DOHH2 (cell line): ENCODE data around the gene KMT2A.

Experiments
- H3F3A ChIP-seq: fragments of 200-600 bp; sonication (generic), shearing (Covaris generic); 2 replicates; pipeline ENCODE4 v1.6.0; 2016; ENCODE audit warnings: antibody characterized with exemption, mild to moderate bottlenecking; ENCODE audit not compliant: control insufficient read depth, insufficient read depth
- H3K27ac ChIP-seq: fragments of 200-600 bp; sonication (generic); 2 replicates; pipeline ENCODE4 v1.5.1; 2014; ENCODE audit warnings: low read depth, mild to moderate bottlenecking, low read length, moderate library complexity
- H3K27me3 ChIP-seq: fragments of 200-600 bp; sonication (generic); 2 replicates; pipeline ENCODE4 v1.6.1; 2014; ENCODE audit warnings: mild to moderate bottlenecking, low read length, mixed read lengths; ENCODE audit not compliant: control insufficient read depth
- H3K36me3 ChIP-seq: fragments of 200-600 bp; sonication (generic); 2 replicates; pipeline ENCODE4 v1.6.1; 2014; ENCODE audit warnings: mild to moderate bottlenecking, low read length, moderate library complexity, mixed read lengths; ENCODE audit not compliant: control insufficient read depth
- H3K4me1 ChIP-seq: fragments of 200-600 bp; sonication (generic); 2 replicates; pipeline ENCODE4 v1.6.1; 2014; ENCODE audit warnings: mild to moderate bottlenecking, low read length, mixed read lengths; ENCODE audit not compliant: control insufficient read depth
- H3K4me2 ChIP-seq: fragments of 200-600 bp; sonication (generic); 2 replicates; pipeline ENCODE4 v1.6.0; 2014; ENCODE audit warnings: mild to moderate bottlenecking, low read length, moderate library complexity
- H3K4me3 ChIP-seq: fragments of 200-600 bp; sonication (generic); 2 replicates; pipeline ENCODE4 v1.5.1; 2014; ENCODE audit warnings: mild to moderate bottlenecking, low read length, mixed read lengths
- H3K79me2 ChIP-seq: fragments of 200-600 bp; sonication (generic); 2 replicates; pipeline ENCODE4 v1.6.1; 2014; ENCODE audit warnings: mild to moderate bottlenecking, low read length, mixed read lengths; ENCODE audit not compliant: control insufficient read depth
- H3K9me2 ChIP-seq: fragments of 200-600 bp; sonication (generic); replicated peaks from 2 replicates; pipeline ENCODE4 v1.6.1; 2014; ENCODE audit warnings: mild to moderate bottlenecking, low read length, mixed read lengths; ENCODE audit not compliant: control insufficient read depth
- H3K9me3 ChIP-seq: fragments of 200-600 bp; sonication (generic); 2 replicates; pipeline ENCODE4 v1.6.1; 2014; ENCODE audit warnings: antibody characterized with exemption, low read length, mixed read lengths; ENCODE audit not compliant: control insufficient read depth, insufficient read depth
- H4K20me1 ChIP-seq: fragments of 200-600 bp; sonication (generic); 2 replicates; pipeline ENCODE4 v1.6.0; 2014; ENCODE audit warnings: low read depth, mild to moderate bottlenecking, antibody characterized with exemption, low read length, moderate library complexity; ENCODE audit not compliant: control insufficient read depth, insufficient read depth
- EZH2phosphoT487 ChIP-seq: fragments of 200-600 bp; sonication (generic); IDR thresholded peaks from 2 replicates; pipeline ENCODE4 v1.6.1; 2017; ENCODE audit warnings: borderline replicate concordance, mild to moderate bottlenecking, antibody characterized with exemption, low read length, moderate library complexity, mixed read lengths
- TF ChIP-seq, protein P1 (sequence below): fragments of 200-600 bp; sonication (generic); IDR thresholded peaks from one replicate; pipeline ENCODE4 v1.5.1; 2014; ENCODE audit warnings: antibody characterized with exemption, mild to moderate bottlenecking, low read depth, low read length; ENCODE audit not compliant: poor library complexity, severe bottlenecking

KMT2A gene

DNA sequence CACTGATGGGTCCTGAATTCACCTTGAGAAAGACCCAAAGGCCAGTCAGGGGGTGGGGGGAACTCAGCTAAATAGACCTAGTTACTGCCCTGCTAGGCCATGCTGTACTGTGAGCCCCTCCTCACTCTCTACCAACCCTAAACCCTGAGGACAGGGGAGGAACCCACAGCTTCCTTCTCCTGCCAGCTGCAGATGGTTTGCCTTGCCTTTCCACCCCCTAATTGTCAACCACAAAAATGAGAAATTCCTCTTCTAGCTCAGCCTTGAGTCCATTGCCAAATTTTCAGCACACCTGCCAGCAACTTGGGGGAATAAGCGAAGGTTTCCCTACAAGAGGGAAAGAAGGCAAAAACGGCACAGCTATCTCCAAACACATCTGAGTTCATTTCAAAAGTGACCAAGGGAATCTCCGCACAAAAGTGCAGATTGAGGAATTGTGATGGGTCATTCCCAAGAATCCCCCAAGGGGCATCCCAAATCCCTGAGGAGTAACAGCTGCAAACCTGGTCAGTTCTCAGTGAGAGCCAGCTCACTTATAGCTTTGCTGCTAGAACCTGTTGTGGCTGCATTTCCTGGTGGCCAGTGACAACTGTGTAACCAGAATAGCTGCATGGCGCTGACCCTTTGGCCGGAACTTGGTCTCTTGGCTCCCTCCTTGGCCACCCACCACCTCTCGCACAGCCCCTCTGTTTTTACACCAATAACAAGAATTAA lies 88.6 kb downstream of the KMT2A start:
- Histone ChIP-seq H3K36me3 (peaks cover 50% of the 10 kb centered on the region), H3K4me1 (peaks cover 4% of the 10 kb centered on the region), H3K27ac (no peak overlapping the region), H3K9me2 (no peaks in the 10 kb centered on the region), H3K4me2 (no peak overlapping the region), H3K4me3 (no peak overlapping the region), H3K79me2 (no peaks in the 10 kb centered on the region), H3K9me3 (no peaks in the 10 kb centered on the region), H3F3A (peaks cover 20% of the 10 kb centered on the region), H4K20me1 (no peaks in the 10 kb centered on the region), H3K27me3 (no peaks in the 10 kb centered on the region)
- TF ChIP-seq, protein P1, sequence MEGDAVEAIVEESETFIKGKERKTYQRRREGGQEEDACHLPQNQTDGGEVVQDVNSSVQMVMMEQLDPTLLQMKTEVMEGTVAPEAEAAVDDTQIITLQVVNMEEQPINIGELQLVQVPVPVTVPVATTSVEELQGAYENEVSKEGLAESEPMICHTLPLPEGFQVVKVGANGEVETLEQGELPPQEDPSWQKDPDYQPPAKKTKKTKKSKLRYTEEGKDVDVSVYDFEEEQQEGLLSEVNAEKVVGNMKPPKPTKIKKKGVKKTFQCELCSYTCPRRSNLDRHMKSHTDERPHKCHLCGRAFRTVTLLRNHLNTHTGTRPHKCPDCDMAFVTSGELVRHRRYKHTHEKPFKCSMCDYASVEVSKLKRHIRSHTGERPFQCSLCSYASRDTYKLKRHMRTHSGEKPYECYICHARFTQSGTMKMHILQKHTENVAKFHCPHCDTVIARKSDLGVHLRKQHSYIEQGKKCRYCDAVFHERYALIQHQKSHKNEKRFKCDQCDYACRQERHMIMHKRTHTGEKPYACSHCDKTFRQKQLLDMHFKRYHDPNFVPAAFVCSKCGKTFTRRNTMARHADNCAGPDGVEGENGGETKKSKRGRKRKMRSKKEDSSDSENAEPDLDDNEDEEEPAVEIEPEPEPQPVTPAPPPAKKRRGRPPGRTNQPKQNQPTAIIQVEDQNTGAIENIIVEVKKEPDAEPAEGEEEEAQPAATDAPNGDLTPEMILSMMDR, result no peak
- no peak for TF ChIP-seq EZH2phosphoT487

DNA sequence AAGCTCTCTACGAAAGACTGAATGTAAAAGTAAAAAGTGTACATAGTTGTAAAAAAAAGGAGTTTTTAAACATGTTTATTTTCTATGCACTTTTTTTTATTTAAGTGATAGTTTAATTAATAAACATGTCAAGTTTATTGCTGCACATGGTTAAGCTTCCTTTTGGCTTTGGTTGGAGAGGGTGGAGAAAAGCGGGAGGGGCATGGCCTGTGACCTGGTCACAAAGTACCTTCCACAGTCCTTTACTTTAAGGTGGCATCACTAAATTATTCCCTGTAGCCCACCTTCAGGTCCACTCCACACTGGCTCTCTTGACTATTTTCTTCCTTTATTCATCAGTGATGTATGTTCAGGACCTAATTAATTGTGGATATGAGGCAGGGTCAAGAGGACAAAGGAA lies 90.4 kb downstream of the KMT2A start:
- Histone ChIP-seq H3K4me1 (peaks cover 16% of the 10 kb centered on the region), H3K4me2 (no peak overlapping the region), H3K27ac (no peak overlapping the region), H3K36me3 (peaks cover 32% of the 10 kb centered on the region), H3K9me2 (no peaks in the 10 kb centered on the region), H3K4me3 (no peak overlapping the region), H3K79me2 (no peaks in the 10 kb centered on the region), H4K20me1 (no peaks in the 10 kb centered on the region), H3K9me3 (no peaks in the 10 kb centered on the region), H3F3A (peaks cover 20% of the 10 kb centered on the region), H3K27me3 (0 out of 2 replicates have a peak, but pooled peaks cover 3% of the 10 kb centered on the region)
- no peak for TF ChIP-seq EZH2phosphoT487

DNA sequence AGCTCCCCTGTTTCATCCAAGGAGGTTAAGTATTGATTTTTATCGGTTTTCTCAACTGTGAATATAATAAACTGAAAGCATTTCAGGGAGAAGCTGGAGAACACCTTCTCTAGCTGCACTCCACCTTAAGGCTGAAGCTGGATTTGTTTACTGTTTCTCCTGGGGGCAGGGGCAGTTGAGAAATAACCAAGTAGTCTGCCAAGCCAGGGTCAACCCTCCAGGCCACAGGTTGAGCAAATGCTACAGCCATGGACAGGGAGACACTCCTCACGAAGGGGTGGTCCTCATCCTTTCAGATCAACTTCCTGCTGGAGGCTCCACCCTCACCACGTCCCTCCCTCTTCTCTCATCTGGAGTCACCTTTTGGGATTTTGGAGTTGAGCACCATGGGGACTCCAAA lies 90.8 kb downstream of the KMT2A start, which contains the start of gene TTC36:
Gene TTC36, plus strand, starts transcription at position 366 of the 400 bp plus-strand sequence. Its CDS starts 21 bp downstream, at position 387.
- Histone ChIP-seq H3K27me3 (0 out of 2 replicates have a peak, but pooled peaks cover 3% of the 10 kb centered on the region), H3K9me2 (no peaks in the 10 kb centered on the region), H3K9me3 (no peaks in the 10 kb centered on the region), H3K27ac (no peak within 1 kb of the TSS), H3K79me2 (no peaks in the 10 kb centered on the region), H4K20me1 (no peaks in the 10 kb centered on the region), H3K36me3 (peaks cover 28% of the 10 kb centered on the region), H3K4me1 (peaks cover 18% of the 10 kb centered on the region), H3F3A (peaks cover 20% of the 10 kb centered on the region), H3K4me2 (no peak within 1 kb of the TSS), H3K4me3 (no peak within 1 kb of the TSS)
- TF ChIP-seq, protein P1, result no peak
- TF ChIP-seq EZH2phosphoT487, result no peak

DNA sequence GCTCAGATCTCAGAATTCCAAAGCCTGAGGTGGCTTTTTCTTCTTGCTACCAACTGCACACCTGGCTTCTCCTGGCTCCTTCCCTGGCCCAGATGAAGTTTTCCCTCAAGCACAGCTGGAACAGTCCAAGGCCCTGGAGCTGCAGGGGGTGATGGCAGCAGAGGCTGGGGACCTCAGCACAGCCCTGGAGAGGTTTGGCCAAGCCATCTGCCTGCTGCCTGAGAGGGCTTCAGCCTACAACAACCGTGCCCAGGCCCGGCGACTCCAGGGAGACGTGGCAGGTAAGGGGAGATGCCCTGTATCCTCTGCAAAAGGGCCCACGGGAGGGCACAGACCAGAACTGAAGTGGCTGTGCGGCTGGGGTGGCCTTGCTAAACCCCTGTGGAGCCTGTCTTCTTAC lies 92.2 kb downstream of the KMT2A start:
- TF ChIP-seq EZH2phosphoT487, result no peak
- TF ChIP-seq, protein P1, result no peak
- Histone ChIP-seq H4K20me1 (no peaks in the 10 kb centered on the region), H3K36me3 (peaks cover 16% of the 10 kb centered on the region), H3K79me2 (no peaks in the 10 kb centered on the region), H3F3A (peaks cover 20% of the 10 kb centered on the region), H3K4me1 (peaks cover 18% of the 10 kb centered on the region), H3K9me3 (no peaks in the 10 kb centered on the region), H3K4me3 (no peak overlapping the region), H3K27me3 (0 out of 2 replicates have a peak, but pooled peaks cover 3% of the 10 kb centered on the region), H3K27ac (no peak overlapping the region), H3K9me2 (no peaks in the 10 kb centered on the region), H3K4me2 (no peak overlapping the region)
